Body of pancreas (tissue), 4 donors: ENCODE data around the gene RAB11A.

Experiments used
- POLR2A ChIP-seq, 3 donors: fragments of 450-650 bp; IDR thresholded peaks; one replicate each; pipeline ENCODE4 v1.6.1; 2016; ENCODE audit warnings: antibody characterized with exemption in 3 of 3, mild to moderate bottlenecking in 2 of 3
- TF ChIP-seq, protein P1 (sequence below), 7 experiments: fragments of 450-650 bp in 4 of 7; fragments of 200-600 bp in 3 of 7; sonication (generic) in 3 of 7; IDR thresholded peaks; one replicate each; pipeline ENCODE4 v1.5.1; 2016 to 2019; ENCODE audit warnings: antibody characterized with exemption in 7 of 7

DNA sequence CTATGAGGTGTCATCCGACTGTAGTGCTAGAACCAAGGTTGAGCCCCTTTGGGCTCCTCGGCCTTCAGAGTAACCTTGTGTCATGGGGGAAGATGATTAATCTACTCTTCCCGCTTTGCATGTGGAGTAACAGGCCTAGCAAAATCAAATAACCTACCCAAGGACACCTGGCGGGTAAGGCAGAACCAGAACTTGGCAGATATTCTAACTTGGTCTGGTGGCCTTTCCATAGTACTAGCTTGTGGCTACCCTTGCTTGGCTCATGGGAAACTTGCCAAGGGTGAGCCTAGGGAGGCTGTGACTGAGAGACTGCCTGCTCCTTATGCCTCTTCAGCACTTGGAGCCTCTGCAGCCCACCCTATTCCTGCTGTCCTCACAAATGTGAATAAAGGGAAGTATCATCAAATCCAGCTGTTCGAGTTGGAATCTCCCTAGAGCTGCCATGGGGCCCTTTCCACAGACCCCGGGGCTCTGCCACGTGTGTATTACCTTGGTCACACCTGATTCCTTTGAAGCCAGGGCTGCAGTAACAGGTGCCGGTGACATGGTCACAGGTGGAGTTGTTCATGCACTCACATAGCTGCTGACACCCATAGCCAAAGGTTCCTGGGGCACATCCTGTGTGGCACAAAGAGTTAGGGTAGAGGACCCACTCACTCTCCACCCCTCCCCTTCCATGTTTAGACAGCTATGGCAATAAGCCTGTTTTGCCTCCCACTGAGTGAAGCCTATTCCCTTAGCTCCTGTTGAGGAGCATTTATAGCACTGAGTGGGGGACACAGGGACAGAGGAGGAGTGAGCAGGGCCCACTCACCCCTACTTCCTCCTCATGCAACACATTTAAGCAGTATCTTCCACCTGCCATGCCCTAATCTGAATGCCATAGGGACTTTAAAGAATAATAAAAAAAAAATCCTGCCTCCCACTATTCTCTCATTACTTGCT, 46.0 kb downstream of the RAB11A start:
- TF ChIP-seq, protein P1, sequence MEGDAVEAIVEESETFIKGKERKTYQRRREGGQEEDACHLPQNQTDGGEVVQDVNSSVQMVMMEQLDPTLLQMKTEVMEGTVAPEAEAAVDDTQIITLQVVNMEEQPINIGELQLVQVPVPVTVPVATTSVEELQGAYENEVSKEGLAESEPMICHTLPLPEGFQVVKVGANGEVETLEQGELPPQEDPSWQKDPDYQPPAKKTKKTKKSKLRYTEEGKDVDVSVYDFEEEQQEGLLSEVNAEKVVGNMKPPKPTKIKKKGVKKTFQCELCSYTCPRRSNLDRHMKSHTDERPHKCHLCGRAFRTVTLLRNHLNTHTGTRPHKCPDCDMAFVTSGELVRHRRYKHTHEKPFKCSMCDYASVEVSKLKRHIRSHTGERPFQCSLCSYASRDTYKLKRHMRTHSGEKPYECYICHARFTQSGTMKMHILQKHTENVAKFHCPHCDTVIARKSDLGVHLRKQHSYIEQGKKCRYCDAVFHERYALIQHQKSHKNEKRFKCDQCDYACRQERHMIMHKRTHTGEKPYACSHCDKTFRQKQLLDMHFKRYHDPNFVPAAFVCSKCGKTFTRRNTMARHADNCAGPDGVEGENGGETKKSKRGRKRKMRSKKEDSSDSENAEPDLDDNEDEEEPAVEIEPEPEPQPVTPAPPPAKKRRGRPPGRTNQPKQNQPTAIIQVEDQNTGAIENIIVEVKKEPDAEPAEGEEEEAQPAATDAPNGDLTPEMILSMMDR (IDR thresholded peaks at IDR 0.05) = no peak
- TF ChIP-seq POLR2A (IDR thresholded peaks at IDR 0.05) = no peak
